ENCODE results near the gene SLC24A3.

Gene SLC24A3

GRCh38 chr20:19618711-19619110 is 406.3 kb downstream of the SLC24A3 start:
- H3K9ac ChIP-seq (ENCODE audit: low read length in 5 of 5): no peak overlapping the region
- no peaks in the 10 kb centered on the region for H3K4me1 ChIP-seq (ENCODE audit: control insufficient read depth in 5 of 5, insufficient read depth in 5 of 5, low read length in 5 of 5)
- no peaks in the 10 kb centered on the region for H3K27me3 ChIP-seq (ENCODE audit: control insufficient read depth in 5 of 5, insufficient read depth in 4 of 5, low read length in 5 of 5)
- no peak overlapping the region for H3K27ac ChIP-seq (ENCODE audit: low read depth, low read length)
- H3K4me3 ChIP-seq (ENCODE audit: low read depth in 1 of 5, low read length in 5 of 5): no peak overlapping the region
- no peaks in the 10 kb centered on the region for H3K36me3 ChIP-seq (ENCODE audit: control insufficient read depth in 5 of 5, insufficient read depth in 5 of 5, low read length in 5 of 5)
- no peaks in the 10 kb centered on the region for H3K9me3 ChIP-seq (ENCODE audit: control insufficient read depth in 5 of 5, low read length in 5 of 5)

GRCh38 chr20:19619904-19620430 is 407.5 kb downstream of the SLC24A3 start:
- no peak overlapping the region for H3K9ac ChIP-seq (ENCODE audit: low read length in 5 of 5)
- H3K4me3 ChIP-seq (ENCODE audit: low read depth in 1 of 5, low read length in 5 of 5): no peak overlapping the region
- H3K27me3 ChIP-seq (ENCODE audit: control insufficient read depth in 5 of 5, insufficient read depth in 4 of 5, low read length in 5 of 5): no peaks in the 10 kb centered on the region
- H3K4me1 ChIP-seq (ENCODE audit: control insufficient read depth in 5 of 5, insufficient read depth in 5 of 5, low read length in 5 of 5): no peaks in the 10 kb centered on the region
- no peaks in the 10 kb centered on the region for H3K36me3 ChIP-seq (ENCODE audit: control insufficient read depth in 5 of 5, insufficient read depth in 5 of 5, low read length in 5 of 5)
- peaks cover 0 to 6% (median 0%) of the 10 kb centered on the region in 5 donors for H3K9me3 ChIP-seq (ENCODE audit: control insufficient read depth in 5 of 5, low read length in 5 of 5)
- no peak overlapping the region for H3K27ac ChIP-seq (ENCODE audit: low read depth, low read length)

- Histone ChIP-seq H3K9ac (ENCODE audit: low read length in 5 of 5) (no peak overlapping the region), H3K36me3 (ENCODE audit: control insufficient read depth in 5 of 5, insufficient read depth in 5 of 5, low read length in 5 of 5) (no peaks in the 10 kb centered on the region), H3K4me1 (ENCODE audit: control insufficient read depth in 5 of 5, insufficient read depth in 5 of 5, low read length in 5 of 5) (no peaks in the 10 kb centered on the region), H3K27me3 (ENCODE audit: control insufficient read depth in 5 of 5, insufficient read depth in 4 of 5, low read length in 5 of 5) (no peaks in the 10 kb centered on the region), H3K27ac (ENCODE audit: low read depth, low read length) (no peak overlapping the region), H3K9me3 (ENCODE audit: control insufficient read depth in 5 of 5, low read length in 5 of 5) (peaks cover 0 to 6% (median 0%) of the 10 kb centered on the region in 5 donors), H3K4me3 (ENCODE audit: low read depth in 1 of 5, low read length in 5 of 5) (no peak overlapping the region)
These were observed 408.0 kb downstream of the SLC24A3 start for GRCh38 chr20:19620446-19620845.

GRCh38 chr20:19621072-19621471 is 408.6 kb downstream of the SLC24A3 start:
- Histone ChIP-seq H3K27me3 (ENCODE audit: control insufficient read depth in 5 of 5, insufficient read depth in 4 of 5, low read length in 5 of 5) (no peaks in the 10 kb centered on the region), H3K4me1 (ENCODE audit: control insufficient read depth in 5 of 5, insufficient read depth in 5 of 5, low read length in 5 of 5) (no peaks in the 10 kb centered on the region), H3K9me3 (ENCODE audit: control insufficient read depth in 5 of 5, low read length in 5 of 5) (peaks cover 0 to 6% (median 0%) of the 10 kb centered on the region in 5 donors), H3K36me3 (ENCODE audit: control insufficient read depth in 5 of 5, insufficient read depth in 5 of 5, low read length in 5 of 5) (no peaks in the 10 kb centered on the region), H3K27ac (ENCODE audit: low read depth, low read length) (no peak overlapping the region), H3K9ac (ENCODE audit: low read length in 5 of 5) (no peak overlapping the region), H3K4me3 (ENCODE audit: low read depth in 1 of 5, low read length in 5 of 5) (no peak overlapping the region)

GRCh38 chr20:19624221-19624965 is 412.0 kb downstream of the SLC24A3 start:
- no peak overlapping the region for H3K27ac ChIP-seq (ENCODE audit: low read depth, low read length)
- no peaks in the 10 kb centered on the region for H3K27me3 ChIP-seq (ENCODE audit: control insufficient read depth in 5 of 5, insufficient read depth in 4 of 5, low read length in 5 of 5)
- no peak overlapping the region for H3K4me3 ChIP-seq (ENCODE audit: low read depth in 1 of 5, low read length in 5 of 5)
- peaks cover 0 to 6% (median 0%) of the 10 kb centered on the region in 5 donors for H3K9me3 ChIP-seq (ENCODE audit: control insufficient read depth in 5 of 5, low read length in 5 of 5)
- no peaks in the 10 kb centered on the region for H3K4me1 ChIP-seq (ENCODE audit: control insufficient read depth in 5 of 5, insufficient read depth in 5 of 5, low read length in 5 of 5)
- H3K36me3 ChIP-seq (ENCODE audit: control insufficient read depth in 5 of 5, insufficient read depth in 5 of 5, low read length in 5 of 5): no peaks in the 10 kb centered on the region
- no peak overlapping the region for H3K9ac ChIP-seq (ENCODE audit: low read length in 5 of 5)

GRCh38 chr20:19625426-19625825 is 413.0 kb downstream of the SLC24A3 start:
- H3K27ac ChIP-seq (ENCODE audit: low read depth, low read length): no peak overlapping the region

GRCh38 chr20:19626896-19627295 is 414.5 kb downstream of the SLC24A3 start:
- Histone ChIP-seq H3K36me3 (ENCODE audit: control insufficient read depth in 5 of 5, insufficient read depth in 5 of 5, low read length in 5 of 5) (no peaks in the 10 kb centered on the region), H3K27ac (ENCODE audit: low read depth, low read length) (no peak overlapping the region), H3K9ac (ENCODE audit: low read length in 5 of 5) (no peak overlapping the region), H3K9me3 (ENCODE audit: control insufficient read depth in 5 of 5, low read length in 5 of 5) (peaks cover 0 to 6% (median 0%) of the 10 kb centered on the region in 5 donors), H3K4me3 (ENCODE audit: low read depth in 1 of 5, low read length in 5 of 5) (no peak overlapping the region), H3K27me3 (ENCODE audit: control insufficient read depth in 5 of 5, insufficient read depth in 4 of 5, low read length in 5 of 5) (no peaks in the 10 kb centered on the region), H3K4me1 (ENCODE audit: control insufficient read depth in 5 of 5, insufficient read depth in 5 of 5, low read length in 5 of 5) (no peaks in the 10 kb centered on the region)

More at GRCh38 chr20:19625426-19625825, 413.0 kb downstream of the SLC24A3 start:
- H3K4me3 ChIP-seq (ENCODE audit: low read depth in 1 of 5, low read length in 5 of 5): no peak overlapping the region
- peaks cover 0 to 6% (median 0%) of the 10 kb centered on the region in 5 donors for H3K9me3 ChIP-seq (ENCODE audit: control insufficient read depth in 5 of 5, low read length in 5 of 5)
- no peaks in the 10 kb centered on the region for H3K4me1 ChIP-seq (ENCODE audit: control insufficient read depth in 5 of 5, insufficient read depth in 5 of 5, low read length in 5 of 5)
- no peaks in the 10 kb centered on the region for H3K36me3 ChIP-seq (ENCODE audit: control insufficient read depth in 5 of 5, insufficient read depth in 5 of 5, low read length in 5 of 5)
- H3K27me3 ChIP-seq (ENCODE audit: control insufficient read depth in 5 of 5, insufficient read depth in 4 of 5, low read length in 5 of 5): no peaks in the 10 kb centered on the region
- H3K9ac ChIP-seq (ENCODE audit: low read length in 5 of 5): no peak overlapping the region

GRCh38 chr20:19628570-19629134 is 416.2 kb downstream of the SLC24A3 start:
- Histone ChIP-seq H3K27me3 (ENCODE audit: control insufficient read depth in 5 of 5, insufficient read depth in 4 of 5, low read length in 5 of 5) (no peaks in the 10 kb centered on the region), H3K9ac (ENCODE audit: low read length in 5 of 5) (no peak overlapping the region), H3K4me3 (ENCODE audit: low read depth in 1 of 5, low read length in 5 of 5) (no peak overlapping the region), H3K27ac (ENCODE audit: low read depth, low read length) (no peak overlapping the region), H3K9me3 (ENCODE audit: control insufficient read depth in 5 of 5, low read length in 5 of 5) (peaks cover 0 to 6% (median 0%) of the 10 kb centered on the region in 5 donors), H3K36me3 (ENCODE audit: control insufficient read depth in 5 of 5, insufficient read depth in 5 of 5, low read length in 5 of 5) (no peaks in the 10 kb centered on the region), H3K4me1 (ENCODE audit: control insufficient read depth in 5 of 5, insufficient read depth in 5 of 5, low read length in 5 of 5) (no peaks in the 10 kb centered on the region)

- Histone ChIP-seq H3K36me3 (ENCODE audit: control insufficient read depth in 5 of 5, insufficient read depth in 5 of 5, low read length in 5 of 5) (no peaks in the 10 kb centered on the region), H3K27ac (ENCODE audit: low read depth, low read length) (no peak overlapping the region), H3K9me3 (ENCODE audit: control insufficient read depth in 5 of 5, low read length in 5 of 5) (no peaks in the 10 kb centered on the region), H3K4me3 (ENCODE audit: low read depth in 1 of 5, low read length in 5 of 5) (no peak overlapping the region), H3K27me3 (ENCODE audit: control insufficient read depth in 5 of 5, insufficient read depth in 4 of 5, low read length in 5 of 5) (no peaks in the 10 kb centered on the region), H3K9ac (ENCODE audit: low read length in 5 of 5) (no peak overlapping the region), H3K4me1 (ENCODE audit: control insufficient read depth in 5 of 5, insufficient read depth in 5 of 5, low read length in 5 of 5) (no peaks in the 10 kb centered on the region)
These were observed 419.0 kb downstream of the SLC24A3 start for GRCh38 chr20:19631410-19631809.

- H3K4me3 ChIP-seq (ENCODE audit: low read depth in 1 of 5, low read length in 5 of 5): no peak overlapping the region
- no peaks in the 10 kb centered on the region for H3K9me3 ChIP-seq (ENCODE audit: control insufficient read depth in 5 of 5, low read length in 5 of 5)
- no peaks in the 10 kb centered on the region for H3K4me1 ChIP-seq (ENCODE audit: control insufficient read depth in 5 of 5, insufficient read depth in 5 of 5, low read length in 5 of 5)
- no peaks in the 10 kb centered on the region for H3K27me3 ChIP-seq (ENCODE audit: control insufficient read depth in 5 of 5, insufficient read depth in 4 of 5, low read length in 5 of 5)
- no peaks in the 10 kb centered on the region for H3K36me3 ChIP-seq (ENCODE audit: control insufficient read depth in 5 of 5, insufficient read depth in 5 of 5, low read length in 5 of 5)
- H3K9ac ChIP-seq (ENCODE audit: low read length in 5 of 5): no peak overlapping the region
- no peak overlapping the region for H3K27ac ChIP-seq (ENCODE audit: low read depth, low read length)
These were observed 421.5 kb downstream of the SLC24A3 start for GRCh38 chr20:19633985-19634384.
